Neural cell (in vitro differentiated cells): Measurements from ENCODE around the gene SHD.

Experiments used
- EP300 ChIP-seq: fragments of 450-650 bp; conservative IDR thresholded peaks from 2 replicates; pipeline ENCODE4 v1.6.1; 2014; ENCODE audit warnings: antibody characterized with exemption, mild to moderate bottlenecking, moderate library complexity; ENCODE audit not compliant: poor library complexity, severe bottlenecking
- EZH2 ChIP-seq: fragments of 200-600, 300-800 bp; shearing (Covaris generic), sonication (generic); IDR thresholded peaks from 2 replicates; pipeline ENCODE4 v1.6.1; 2014; ENCODE audit warnings: antibody characterized with exemption, low read length, borderline replicate concordance, mild to moderate bottlenecking; ENCODE audit not compliant: insufficient read depth, poor library complexity, severe bottlenecking
- POLR2AphosphoS5 ChIP-seq: IDR thresholded peaks from 2 replicates; pipeline ENCODE4 v1.6.1; 2012
- RAD21 ChIP-seq: fragments of 450-650 bp; conservative IDR thresholded peaks from 2 replicates; pipeline ENCODE4 v1.6.1; 2014; ENCODE audit warnings: antibody characterized with exemption, mild to moderate bottlenecking, moderate library complexity
- TF ChIP-seq, protein P1 (sequence below): fragments of 450-650 bp; IDR thresholded peaks from 2 replicates; pipeline ENCODE4 v1.5.1; 2014; ENCODE audit warnings: antibody characterized with exemption, mild to moderate bottlenecking, moderate library complexity; ENCODE audit not compliant: poor library complexity, severe bottlenecking
- TF ChIP-seq, protein P2 (sequence below): IDR thresholded peaks from 2 replicates; pipeline ENCODE4 v1.6.1; 2012; ENCODE audit warnings: borderline replicate concordance

DNA sequence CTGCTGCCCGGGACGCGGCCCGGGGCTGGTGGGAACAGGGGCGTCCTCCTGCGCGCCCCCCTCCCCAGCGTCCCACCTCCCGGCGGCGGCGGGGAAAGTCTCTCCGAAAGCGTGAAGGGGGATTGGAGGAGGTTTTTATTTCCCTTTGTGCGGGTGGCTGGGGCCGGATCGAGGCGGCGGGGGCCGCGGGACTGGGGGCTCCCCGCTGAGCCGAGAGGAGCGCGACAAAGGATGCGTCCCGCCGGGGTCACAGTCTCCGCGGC, 132 bp downstream of the SHD start:
- TF ChIP-seq, protein P1, sequence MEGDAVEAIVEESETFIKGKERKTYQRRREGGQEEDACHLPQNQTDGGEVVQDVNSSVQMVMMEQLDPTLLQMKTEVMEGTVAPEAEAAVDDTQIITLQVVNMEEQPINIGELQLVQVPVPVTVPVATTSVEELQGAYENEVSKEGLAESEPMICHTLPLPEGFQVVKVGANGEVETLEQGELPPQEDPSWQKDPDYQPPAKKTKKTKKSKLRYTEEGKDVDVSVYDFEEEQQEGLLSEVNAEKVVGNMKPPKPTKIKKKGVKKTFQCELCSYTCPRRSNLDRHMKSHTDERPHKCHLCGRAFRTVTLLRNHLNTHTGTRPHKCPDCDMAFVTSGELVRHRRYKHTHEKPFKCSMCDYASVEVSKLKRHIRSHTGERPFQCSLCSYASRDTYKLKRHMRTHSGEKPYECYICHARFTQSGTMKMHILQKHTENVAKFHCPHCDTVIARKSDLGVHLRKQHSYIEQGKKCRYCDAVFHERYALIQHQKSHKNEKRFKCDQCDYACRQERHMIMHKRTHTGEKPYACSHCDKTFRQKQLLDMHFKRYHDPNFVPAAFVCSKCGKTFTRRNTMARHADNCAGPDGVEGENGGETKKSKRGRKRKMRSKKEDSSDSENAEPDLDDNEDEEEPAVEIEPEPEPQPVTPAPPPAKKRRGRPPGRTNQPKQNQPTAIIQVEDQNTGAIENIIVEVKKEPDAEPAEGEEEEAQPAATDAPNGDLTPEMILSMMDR = no peak
- TF ChIP-seq, protein P2, sequence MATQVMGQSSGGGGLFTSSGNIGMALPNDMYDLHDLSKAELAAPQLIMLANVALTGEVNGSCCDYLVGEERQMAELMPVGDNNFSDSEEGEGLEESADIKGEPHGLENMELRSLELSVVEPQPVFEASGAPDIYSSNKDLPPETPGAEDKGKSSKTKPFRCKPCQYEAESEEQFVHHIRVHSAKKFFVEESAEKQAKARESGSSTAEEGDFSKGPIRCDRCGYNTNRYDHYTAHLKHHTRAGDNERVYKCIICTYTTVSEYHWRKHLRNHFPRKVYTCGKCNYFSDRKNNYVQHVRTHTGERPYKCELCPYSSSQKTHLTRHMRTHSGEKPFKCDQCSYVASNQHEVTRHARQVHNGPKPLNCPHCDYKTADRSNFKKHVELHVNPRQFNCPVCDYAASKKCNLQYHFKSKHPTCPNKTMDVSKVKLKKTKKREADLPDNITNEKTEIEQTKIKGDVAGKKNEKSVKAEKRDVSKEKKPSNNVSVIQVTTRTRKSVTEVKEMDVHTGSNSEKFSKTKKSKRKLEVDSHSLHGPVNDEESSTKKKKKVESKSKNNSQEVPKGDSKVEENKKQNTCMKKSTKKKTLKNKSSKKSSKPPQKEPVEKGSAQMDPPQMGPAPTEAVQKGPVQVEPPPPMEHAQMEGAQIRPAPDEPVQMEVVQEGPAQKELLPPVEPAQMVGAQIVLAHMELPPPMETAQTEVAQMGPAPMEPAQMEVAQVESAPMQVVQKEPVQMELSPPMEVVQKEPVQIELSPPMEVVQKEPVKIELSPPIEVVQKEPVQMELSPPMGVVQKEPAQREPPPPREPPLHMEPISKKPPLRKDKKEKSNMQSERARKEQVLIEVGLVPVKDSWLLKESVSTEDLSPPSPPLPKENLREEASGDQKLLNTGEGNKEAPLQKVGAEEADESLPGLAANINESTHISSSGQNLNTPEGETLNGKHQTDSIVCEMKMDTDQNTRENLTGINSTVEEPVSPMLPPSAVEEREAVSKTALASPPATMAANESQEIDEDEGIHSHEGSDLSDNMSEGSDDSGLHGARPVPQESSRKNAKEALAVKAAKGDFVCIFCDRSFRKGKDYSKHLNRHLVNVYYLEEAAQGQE = no peak
- no peak for TF ChIP-seq EZH2
- TF ChIP-seq RAD21 = no peak
- TF ChIP-seq POLR2AphosphoS5 = peak; percentile 45
- no peak for TF ChIP-seq EP300
